Endodermal cell (in vitro differentiated cells): ENCODE data around the gene CFAP65. TPM values are rescaled to one million over a fixed set of nuclear protein-coding genes. Genes with fewer than 3 reads are reported as not detected.

Experiments
- DNase-seq: peaks from one replicate; pipeline ENCODE4 v3.0.0-alpha.2; 2017
- H3K27ac ChIP-seq: 2 replicates; pipeline ENCODE4 v1.5.1; 2013; ENCODE audit warnings: mild to moderate bottlenecking, low read depth, low read length, moderate library complexity
- H3K27me3 ChIP-seq: 2 replicates; pipeline ENCODE4 v1.6.1; 2013; ENCODE audit warnings: mild to moderate bottlenecking, low read length, moderate library complexity; ENCODE audit not compliant: insufficient read depth, control insufficient read depth, poor library complexity, severe bottlenecking
- H3K36me3 ChIP-seq: 2 replicates; pipeline ENCODE4 v1.7.0; 2013; ENCODE audit warnings: mild to moderate bottlenecking, low read length, moderate library complexity; ENCODE audit not compliant: control insufficient read depth, insufficient read depth
- H3K4me1 ChIP-seq: one replicate; pipeline ENCODE4 v1.7.0; 2013; ENCODE audit warnings: low read length; ENCODE audit not compliant: control insufficient read depth, insufficient read depth
- H3K4me3 ChIP-seq: 2 replicates; pipeline ENCODE4 v1.5.1; 2013; ENCODE audit warnings: mild to moderate bottlenecking, low read length, moderate library complexity
- H3K9ac ChIP-seq: 2 replicates; pipeline ENCODE4 v1.6.1; 2013; ENCODE audit warnings: mild to moderate bottlenecking, low read length, moderate library complexity; ENCODE audit not compliant: poor library complexity, severe bottlenecking; ENCODE audit errors: extremely low read depth
- H3K9me3 ChIP-seq: 2 replicates; pipeline ENCODE4 v1.6.1; 2013; ENCODE audit warnings: mild to moderate bottlenecking, low read length, moderate library complexity; ENCODE audit not compliant: control insufficient read depth
- H3K27ac Mint-ChIP-seq: 2 replicates; pipeline ENCODE4 v1.8.0; 2020; ENCODE audit warnings: mixed read lengths
- H3K27me3 Mint-ChIP-seq: 2 replicates; pipeline ENCODE4 v1.8.0; 2021; ENCODE audit warnings: mild to moderate bottlenecking, mixed read lengths; ENCODE audit not compliant: insufficient read depth
- H3K36me3 Mint-ChIP-seq: 2 replicates; pipeline ENCODE4 v1.8.0; 2020; ENCODE audit warnings: low read depth, mixed read lengths
- H3K4me1 Mint-ChIP-seq: 2 replicates; pipeline ENCODE4 v1.8.0; 2020; ENCODE audit warnings: mixed read lengths
- H3K4me3 Mint-ChIP-seq: 2 replicates; pipeline ENCODE4 v1.8.0; 2020; ENCODE audit warnings: mild to moderate bottlenecking, moderate library complexity, mixed read lengths
- H3K9me3 Mint-ChIP-seq: 2 replicates; pipeline ENCODE4 v1.8.0; 2020; ENCODE audit warnings: mild to moderate bottlenecking, mixed read lengths
- WGBS, 2 experiments: methylation state at CpG; one replicate each; pipeline versions ENCODE4 v1.1.5 to v1.1.7; 2013; ENCODE audit warnings: missing lambda C conversion rate in 2 of 2, mixed read lengths in 1 of 2; ENCODE audit not compliant: insufficient coverage in 1 of 2, insufficient read length in 1 of 2; 5-methylcytosine and 5-hydroxymethylcytosine counted together
- total RNA-seq, 2 donors: library from RNA; stranded (reverse); fragmentation: NEBNext Ultra II Directional in 1 of 2; extraction: Animal tissue kit (Norgen Biotek cat#: 25700) in 1 of 2; gene quantifications; 2 replicates in 1 of 2; 3 replicates in 1 of 2; pipeline ENCODE4 v1.2.1, GENCODE V29; 2021
- TF ChIP-seq, protein P1 (sequence below): fragments of 200-600 bp; sonication (generic); conservative IDR thresholded peaks from 2 replicates; pipeline ENCODE4 v1.5.0; 2021; ENCODE audit warnings: antibody characterized with exemption, mild to moderate bottlenecking

CFAP65 gene
- total RNA-seq, 2 donors from 2014 or later: 0.84 to 1.5 TPM

DNA sequence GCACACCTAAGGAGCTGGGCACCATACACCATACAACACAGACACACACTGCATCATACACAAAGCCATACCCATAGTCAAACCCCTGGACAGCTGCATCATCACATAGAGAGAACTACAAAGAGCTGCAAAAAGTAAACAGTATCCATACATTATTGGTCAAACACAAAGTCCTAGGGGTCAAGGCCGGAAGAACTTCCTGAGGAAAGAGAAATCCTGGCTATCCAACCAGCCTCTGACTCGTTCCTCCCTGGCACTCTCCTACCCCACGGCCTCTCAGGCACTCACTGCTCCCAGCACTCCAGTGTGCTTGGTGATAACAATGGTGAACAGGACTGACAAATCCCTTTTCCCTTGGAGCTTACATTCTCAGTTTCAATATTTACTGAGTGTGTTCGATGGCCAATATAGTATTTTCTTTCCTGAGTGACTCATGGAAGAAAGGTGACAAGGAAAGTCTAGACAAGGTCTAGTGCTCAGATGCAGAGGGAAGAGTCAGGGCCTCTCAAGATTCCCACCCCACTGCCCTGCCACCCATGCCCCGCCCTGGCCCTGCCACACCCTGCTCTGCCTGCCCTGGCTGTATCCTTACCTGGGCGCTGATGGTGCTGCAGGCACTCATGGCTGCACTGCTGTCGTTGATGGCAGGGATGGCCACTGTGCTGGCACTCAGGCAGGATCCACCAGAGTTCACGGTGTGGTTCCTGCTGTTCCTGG, 3.4 kb downstream of the CFAP65 start:
- Histone ChIP-seq H3K4me3 (no peak overlapping the region), H3K9me3 (no peaks in the 10 kb centered on the region), H3K27me3 (peaks cover 84% of the 10 kb centered on the region), H3K4me1 (no peaks in the 10 kb centered on the region), H3K27ac (no peak overlapping the region), H3K9ac (no peak overlapping the region), H3K36me3 (no peaks in the 10 kb centered on the region)
- DNase-seq: no peak
- H3K36me3 Mint-ChIP-seq: no peaks in the 10 kb centered on the region
- WGBS, 2 experiments: 61 to 64% methylated on average over 4 to 8 of the region's 8 CpGs
- no peaks in the 10 kb centered on the region for H3K9me3 Mint-ChIP-seq
- TF ChIP-seq, protein P1, sequence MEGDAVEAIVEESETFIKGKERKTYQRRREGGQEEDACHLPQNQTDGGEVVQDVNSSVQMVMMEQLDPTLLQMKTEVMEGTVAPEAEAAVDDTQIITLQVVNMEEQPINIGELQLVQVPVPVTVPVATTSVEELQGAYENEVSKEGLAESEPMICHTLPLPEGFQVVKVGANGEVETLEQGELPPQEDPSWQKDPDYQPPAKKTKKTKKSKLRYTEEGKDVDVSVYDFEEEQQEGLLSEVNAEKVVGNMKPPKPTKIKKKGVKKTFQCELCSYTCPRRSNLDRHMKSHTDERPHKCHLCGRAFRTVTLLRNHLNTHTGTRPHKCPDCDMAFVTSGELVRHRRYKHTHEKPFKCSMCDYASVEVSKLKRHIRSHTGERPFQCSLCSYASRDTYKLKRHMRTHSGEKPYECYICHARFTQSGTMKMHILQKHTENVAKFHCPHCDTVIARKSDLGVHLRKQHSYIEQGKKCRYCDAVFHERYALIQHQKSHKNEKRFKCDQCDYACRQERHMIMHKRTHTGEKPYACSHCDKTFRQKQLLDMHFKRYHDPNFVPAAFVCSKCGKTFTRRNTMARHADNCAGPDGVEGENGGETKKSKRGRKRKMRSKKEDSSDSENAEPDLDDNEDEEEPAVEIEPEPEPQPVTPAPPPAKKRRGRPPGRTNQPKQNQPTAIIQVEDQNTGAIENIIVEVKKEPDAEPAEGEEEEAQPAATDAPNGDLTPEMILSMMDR: no peak
- no peak overlapping the region for H3K4me3 Mint-ChIP-seq
- peaks cover 76% of the 10 kb centered on the region for H3K27me3 Mint-ChIP-seq
- H3K27ac Mint-ChIP-seq: no peak overlapping the region
- H3K4me1 Mint-ChIP-seq: peaks cover 3% of the 10 kb centered on the region

DNA sequence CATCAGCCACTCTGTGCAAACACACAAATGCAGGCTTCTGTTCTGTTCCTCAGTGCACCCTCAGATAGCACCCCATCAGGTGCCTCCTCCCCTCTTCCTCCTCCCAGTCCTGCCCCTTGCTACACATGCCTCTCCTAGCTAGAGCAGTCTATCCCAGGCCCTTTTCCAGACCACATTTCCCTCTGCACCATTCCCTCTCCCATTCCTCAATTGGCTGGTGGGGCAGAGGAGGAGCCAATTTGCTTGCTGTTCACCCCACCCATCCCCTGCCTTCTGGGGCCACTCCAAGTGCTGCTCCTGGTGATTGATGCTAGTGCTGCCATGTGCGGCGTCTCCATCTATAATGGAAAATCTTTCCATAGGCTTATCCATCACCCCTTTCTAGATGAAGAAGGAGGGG, 5.4 kb downstream of the CFAP65 start:
- H3K27ac Mint-ChIP-seq: no peak overlapping the region
- no peaks in the 10 kb centered on the region for H3K4me1 Mint-ChIP-seq
- TF ChIP-seq, protein P1: no peak
- no peaks in the 10 kb centered on the region for H3K9me3 ChIP-seq
- H3K27me3 ChIP-seq: peaks cover 73% of the 10 kb centered on the region
- no peak for DNase-seq
- no peaks in the 10 kb centered on the region for H3K36me3 ChIP-seq
- 89% methylated on average over 2 of the region's 2 CpGs; no CpG with 5 or more reads in 1 of the 2 experiments for WGBS, 2 experiments
- H3K9me3 Mint-ChIP-seq: no peaks in the 10 kb centered on the region
- no peak overlapping the region for H3K27ac ChIP-seq
- no peaks in the 10 kb centered on the region for H3K36me3 Mint-ChIP-seq
- H3K4me3 ChIP-seq: no peak overlapping the region
- no peaks in the 10 kb centered on the region for H3K4me1 ChIP-seq
- H3K27me3 Mint-ChIP-seq: peaks cover 66% of the 10 kb centered on the region
- H3K4me3 Mint-ChIP-seq: no peak overlapping the region
- H3K9ac ChIP-seq: no peak overlapping the region

DNA sequence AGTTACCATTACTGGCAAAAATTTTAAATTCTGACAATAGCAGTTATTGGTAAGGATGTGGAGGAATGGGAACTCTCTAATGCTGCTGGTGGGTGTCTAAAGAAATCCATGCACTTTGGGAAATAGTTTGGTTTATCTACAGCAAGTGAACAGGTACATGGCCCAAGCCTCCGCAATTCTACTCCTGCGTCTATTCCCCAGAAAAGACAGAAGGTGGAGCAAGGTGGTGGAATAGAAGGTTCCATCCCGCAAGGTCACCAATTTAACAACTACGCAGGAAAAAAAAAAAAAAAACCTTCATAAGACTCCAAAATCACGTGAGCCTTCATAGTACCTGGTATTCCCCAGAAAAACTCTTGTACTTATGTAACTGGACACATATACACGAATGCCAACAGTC, 6.5 kb downstream of the CFAP65 start:
- no peaks in the 10 kb centered on the region for H3K36me3 Mint-ChIP-seq
- no peak overlapping the region for H3K9ac ChIP-seq
- peaks cover 59% of the 10 kb centered on the region for H3K27me3 Mint-ChIP-seq
- TF ChIP-seq, protein P1: peak; percentile 51
- H3K9me3 Mint-ChIP-seq: no peaks in the 10 kb centered on the region
- H3K4me1 ChIP-seq: no peaks in the 10 kb centered on the region
- WGBS, 2 experiments: 58 to 67% methylated on average over 3 to 6 of the region's 6 CpGs
- H3K4me1 Mint-ChIP-seq: peaks cover 2% of the 10 kb centered on the region
- H3K9me3 ChIP-seq: no peaks in the 10 kb centered on the region
- H3K27ac ChIP-seq: no peak overlapping the region
- peaks cover 64% of the 10 kb centered on the region for H3K27me3 ChIP-seq
- no peak overlapping the region for H3K4me3 Mint-ChIP-seq
- no peak overlapping the region for H3K27ac Mint-ChIP-seq
- H3K4me3 ChIP-seq: no peak overlapping the region
- no peaks in the 10 kb centered on the region for H3K36me3 ChIP-seq
- no peak for DNase-seq
